Measurements from ENCODE around the gene NCK2. TPM values are rescaled to one million over a fixed set of nuclear protein-coding genes. Genes with fewer than 3 reads are reported as not detected.

The NCK2 gene
- total RNA-seq, 2 donors from 2014 or later = 39.0 to 144 TPM

GRCh38 chr2:105888625-105889024 is 143.9 kb downstream of the NCK2 start:
- DNase-seq (ENCODE audit: low spot score) = no peak
- H3K36me3 ChIP-seq = no peaks in the 10 kb centered on the region
- H3K4me1 ChIP-seq (replicated peaks) = peaks cover 3% of the 10 kb centered on the region
- no peak overlapping the region for H3K27ac ChIP-seq
- no peaks in the 10 kb centered on the region for H3K27me3 ChIP-seq (replicated peaks; ENCODE audit: insufficient read depth)
- no peak for TF ChIP-seq POLR2A (IDR thresholded peaks at IDR 0.05)
- no peak for TF ChIP-seq CTCF (IDR thresholded peaks at IDR 0.05)
- no peak for TF ChIP-seq POLR2AphosphoS5 (IDR thresholded peaks at IDR 0.05)
- intact Hi-C loops (cut with DNase I) = no loop called here
- H3K9me3 ChIP-seq = no peaks in the 10 kb centered on the region
- WGBS = 100% methylated on average over 2 of the region's 2 CpGs
- no peak overlapping the region for H3K4me3 ChIP-seq

GRCh38 chr2:105889046-105889445 is 144.3 kb downstream of the NCK2 start:
- TF ChIP-seq POLR2A (IDR thresholded peaks at IDR 0.05) (no peak), CTCF (IDR thresholded peaks at IDR 0.05) (no peak), POLR2AphosphoS5 (IDR thresholded peaks at IDR 0.05) (no peak)
- intact Hi-C loops (cut with DNase I) = no loop called here
- no peak overlapping the region for H3K4me3 ChIP-seq
- peaks cover 3% of the 10 kb centered on the region for H3K4me1 ChIP-seq (replicated peaks)
- WGBS = 96% methylated on average over 3 of the region's 3 CpGs
- no peaks in the 10 kb centered on the region for H3K27me3 ChIP-seq (replicated peaks; ENCODE audit: insufficient read depth)
- H3K36me3 ChIP-seq = no peaks in the 10 kb centered on the region
- no peak overlapping the region for H3K27ac ChIP-seq
- no peak for DNase-seq (ENCODE audit: low spot score)
- no peaks in the 10 kb centered on the region for H3K9me3 ChIP-seq

GRCh38 chr2:105890111-105890510 is 145.4 kb downstream of the NCK2 start:
- Histone ChIP-seq H3K27me3 (replicated peaks; ENCODE audit: insufficient read depth) (no peaks in the 10 kb centered on the region), H3K9me3 (no peaks in the 10 kb centered on the region), H3K4me3 (no peak overlapping the region), H3K27ac (no peak overlapping the region), H3K36me3 (no peaks in the 10 kb centered on the region), H3K4me1 (replicated peaks) (peaks cover 3% of the 10 kb centered on the region)
- intact Hi-C loops (cut with DNase I) = no loop called here
- TF ChIP-seq CTCF (IDR thresholded peaks at IDR 0.05) = no peak
- TF ChIP-seq POLR2AphosphoS5 (IDR thresholded peaks at IDR 0.05) = no peak
- TF ChIP-seq POLR2A (IDR thresholded peaks at IDR 0.05) = no peak
- no peak for DNase-seq (ENCODE audit: low spot score)
- WGBS = 96% methylated on average over 2 of the region's 2 CpGs

- TF ChIP-seq POLR2A (IDR thresholded peaks at IDR 0.05) (no peak), CTCF (IDR thresholded peaks at IDR 0.05) (no peak), POLR2AphosphoS5 (IDR thresholded peaks at IDR 0.05) (no peak)
- H3K4me1 ChIP-seq (replicated peaks) = peaks cover 3% of the 10 kb centered on the region
- no peaks in the 10 kb centered on the region for H3K9me3 ChIP-seq
- H3K27me3 ChIP-seq (replicated peaks; ENCODE audit: insufficient read depth) = no peaks in the 10 kb centered on the region
- no peaks in the 10 kb centered on the region for H3K36me3 ChIP-seq
- H3K4me3 ChIP-seq = no peak overlapping the region
- intact Hi-C loops (cut with DNase I) = no loop called here
- WGBS = 93% methylated on average over 10 of the region's 10 CpGs
- no peak for DNase-seq (ENCODE audit: low spot score)
- no peak overlapping the region for H3K27ac ChIP-seq
Observed at GRCh38 chr2:105890856-105891255, 146.1 kb downstream of the NCK2 start.

GRCh38 chr2:105893011-105893995 is 148.6 kb downstream of the NCK2 start:
- Histone ChIP-seq H3K4me3 (no peak overlapping the region), H3K36me3 (no peaks in the 10 kb centered on the region), H3K9me3 (no peaks in the 10 kb centered on the region), H3K27me3 (replicated peaks; ENCODE audit: insufficient read depth) (no peaks in the 10 kb centered on the region), H3K27ac (no peak overlapping the region), H3K4me1 (replicated peaks) (no peaks in the 10 kb centered on the region)
- intact Hi-C loops (cut with DNase I) = no loop called here
- 95% methylated on average over 51 of the region's 51 CpGs for WGBS
- TF ChIP-seq CTCF (IDR thresholded peaks at IDR 0.05) (no peak), POLR2AphosphoS5 (IDR thresholded peaks at IDR 0.05) (no peak), POLR2A (IDR thresholded peaks at IDR 0.05) (no peak)
- no peak for DNase-seq (ENCODE audit: low spot score)

Measured in prostate gland (tissue), 2 donors.